Activated B cell treated with CpG ODN at 0.5 μM for 24 hours (primary cell): ENCODE results near the gene GGT6. TPM values are rescaled to one million over a fixed set of nuclear protein-coding genes. Genes with fewer than 3 reads are reported as not detected.
"Not testable (repeated sequence)": the region's sequence is repeated elsewhere in the genome, so short reads cannot be mapped to it uniquely, and the experiment has no call there.

Experiments
- ATAC-seq: fragments of 200-7000 bp; cut with Tn5 transposase; one replicate; pipeline ENCODE4 v1.10.0; 2021; ENCODE audit warnings: low read depth, mild to moderate bottlenecking, moderate library complexity
- CTCF ChIA-PET: fragments of 350-600 bp; sonication (Branson Sonifier 250); formaldehyde crosslinking; loops from one replicate; lab custom pipeline; 2021; ENCODE audit warnings: antibody characterized with exemption; lab: Charles Lee
- POLR2A ChIA-PET: fragments of 350-600 bp; sonication (Branson Sonifier 250); formaldehyde crosslinking; loops from one replicate; lab custom pipeline; 2021; ENCODE audit warnings: antibody characterized with exemption; lab: Charles Lee
- DNase-seq: peaks from one replicate; pipeline ENCODE4 v3.0.0; 2022
- H3K27ac Mint-ChIP-seq: one replicate; pipeline ENCODE4 v1.8.0; 2020; ENCODE audit warnings: mixed read lengths
- H3K27me3 Mint-ChIP-seq: one replicate; pipeline ENCODE4 v1.8.0; 2021; ENCODE audit warnings: mixed read lengths
- H3K36me3 Mint-ChIP-seq: one replicate; pipeline ENCODE4 v1.8.0; 2021; ENCODE audit warnings: low read depth, mixed read lengths
- H3K4me1 Mint-ChIP-seq: one replicate; pipeline ENCODE4 v1.8.0; 2021; ENCODE audit warnings: mixed read lengths
- H3K4me3 Mint-ChIP-seq: one replicate; pipeline ENCODE4 v1.8.0; 2020; ENCODE audit warnings: mild to moderate bottlenecking, mixed read lengths
- H3K9me3 Mint-ChIP-seq: one replicate; pipeline ENCODE4 v1.8.0; 2020; ENCODE audit warnings: mixed read lengths
- CTCF ChIP-seq: fragments of 200-600 bp; IDR thresholded peaks from one replicate; pipeline ENCODE4 v1.8.0; 2022; ENCODE audit warnings: antibody characterized with exemption, mild to moderate bottlenecking
- intact Hi-C: fragments of 100-400 bp; cut with micrococcal nuclease; formaldehyde crosslinking; loops from one replicate; pipeline ENCODE4 v1.15.1; 2024
- total RNA-seq: library from RNA; stranded (reverse); gene quantifications from 2 replicates; pipeline ENCODE4 v1.2.3, GENCODE V29; 2022

Gene GGT6
- total RNA-seq, 1 donor from 2014 or later = not detected

- ATAC-seq (no peak), DNase-seq (no peak)
- no peaks in the 10 kb centered on the region for H3K36me3 Mint-ChIP-seq
- no peak overlapping the region for H3K4me3 Mint-ChIP-seq
- ChIA-PET POLR2A (interaction anchor here (0.6 kb wide), 1 partner anchor 25 kb away, joined by 5 read pairs; no protein-coding TSS in a partner anchor), CTCF (no interaction called here)
- peaks cover 20% of the 10 kb centered on the region for H3K27me3 Mint-ChIP-seq
- H3K27ac Mint-ChIP-seq = no peak overlapping the region
- TF ChIP-seq CTCF = no peak
- no peaks in the 10 kb centered on the region for H3K9me3 Mint-ChIP-seq
- intact Hi-C loops = no loop called here
- peaks cover 4% of the 10 kb centered on the region for H3K4me1 Mint-ChIP-seq
Observed at GRCh38 chr17:4590981-4591453, 30.6 kb upstream of the GGT6 start.

GRCh38 chr17:4590042-4590441 lies 29.7 kb upstream of the GGT6 start:
- ATAC-seq, CTCF ChIA-PET, intact Hi-C loops, POLR2A ChIA-PET, H3K4me1 Mint-ChIP-seq, H3K4me3 Mint-ChIP-seq, DNase-seq, H3K9me3 Mint-ChIP-seq, H3K27ac Mint-ChIP-seq, H3K36me3 Mint-ChIP-seq: not testable (repeated sequence)
- peaks cover 24% of the 10 kb centered on the region for H3K27me3 Mint-ChIP-seq

DNA sequence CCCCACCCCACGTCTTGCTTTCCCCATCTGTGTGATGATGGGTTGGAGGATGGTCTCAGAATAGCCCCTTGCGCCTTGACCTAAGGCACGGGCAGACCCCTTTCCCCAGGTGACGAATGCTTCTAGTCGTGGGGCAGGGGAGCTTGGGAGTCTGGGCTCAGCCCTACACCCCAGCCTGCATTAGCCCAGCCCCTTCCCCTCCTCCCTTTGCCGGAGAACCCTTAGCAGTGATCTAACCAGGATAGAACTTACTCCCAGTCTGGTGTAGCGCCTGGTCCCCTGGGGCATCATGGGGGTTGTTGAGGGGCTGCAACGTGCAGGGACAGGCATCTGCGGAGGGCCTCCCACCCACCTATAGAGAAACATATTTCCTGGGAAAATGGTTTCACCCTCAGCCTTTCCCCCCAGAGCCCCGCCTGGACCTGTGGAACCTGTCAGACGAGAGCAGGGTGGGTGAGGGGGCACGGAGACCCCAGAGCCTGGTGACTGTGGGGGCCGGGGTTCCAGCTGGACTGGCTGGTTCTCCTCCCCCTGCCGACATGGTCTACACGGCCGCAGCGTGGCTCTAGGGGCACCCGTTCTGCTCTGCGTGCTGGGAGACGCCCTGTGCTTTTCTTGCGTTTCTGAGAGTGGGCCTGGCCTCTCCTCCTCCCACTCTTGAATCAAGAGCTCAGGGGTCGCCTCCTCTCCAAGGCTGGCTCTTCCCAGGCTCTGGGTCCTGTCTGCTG lies 28.7 kb upstream of the GGT6 start:
- Mint-ChIP-seq H3K27me3 (peaks cover 23% of the 10 kb centered on the region), H3K4me3 (no peak overlapping the region), H3K4me1 (no peaks in the 10 kb centered on the region), H3K9me3 (no peaks in the 10 kb centered on the region), H3K27ac (no peak overlapping the region), H3K36me3 (no peaks in the 10 kb centered on the region)
- DNase-seq = no peak
- POLR2A ChIA-PET = no interaction called here
- no peak for ATAC-seq
- intact Hi-C loops = no loop called here
- CTCF ChIA-PET = no interaction called here
- TF ChIP-seq CTCF = no peak

GRCh38 chr17:4588391-4588790 lies 28.0 kb upstream of the GGT6 start:
- ChIA-PET CTCF (interaction anchor here (1.0 kb wide), 1 partner anchor 294 kb away, joined by 3 read pairs; no protein-coding TSS in a partner anchor), POLR2A (no interaction called here)
- Mint-ChIP-seq H3K4me3 (no peak overlapping the region), H3K27me3 (peaks cover 28% of the 10 kb centered on the region), H3K27ac (no peak overlapping the region), H3K9me3 (no peaks in the 10 kb centered on the region), H3K36me3 (no peaks in the 10 kb centered on the region), H3K4me1 (peaks cover 5% of the 10 kb centered on the region)
- intact Hi-C loops = no loop called here
- TF ChIP-seq CTCF = no peak
- no peak for ATAC-seq
- DNase-seq = no peak

DNA sequence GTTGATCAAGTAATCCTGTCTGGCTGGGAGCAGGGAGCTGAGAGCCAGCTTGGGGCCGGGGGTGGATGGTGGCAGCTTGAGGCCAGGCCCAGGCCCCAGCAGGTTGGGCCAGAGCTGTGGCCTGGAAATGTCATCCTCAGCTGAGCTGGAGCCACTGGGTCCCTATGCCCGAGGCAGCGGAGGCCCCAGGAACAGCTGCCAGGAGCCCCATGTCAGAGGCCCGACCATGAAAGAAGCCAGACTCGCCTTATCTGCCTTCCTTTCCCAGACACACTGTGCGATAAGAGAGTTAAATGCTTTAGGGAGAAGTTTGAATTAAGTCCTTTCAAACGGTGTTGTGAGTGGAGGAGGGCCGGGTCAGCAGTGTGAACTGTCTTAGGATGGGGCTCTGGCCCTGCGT lies 27.4 kb upstream of the GGT6 start:
- no peak overlapping the region for H3K27ac Mint-ChIP-seq
- H3K4me1 Mint-ChIP-seq = peaks cover 9% of the 10 kb centered on the region
- no peaks in the 10 kb centered on the region for H3K36me3 Mint-ChIP-seq
- TF ChIP-seq CTCF = no peak
- ChIA-PET CTCF (interaction anchor here (1.0 kb wide), 1 partner anchor 295 kb away, joined by 3 read pairs; no protein-coding TSS in a partner anchor), POLR2A (no interaction called here)
- H3K27me3 Mint-ChIP-seq = peaks cover 33% of the 10 kb centered on the region
- ATAC-seq (no peak), DNase-seq (no peak)
- intact Hi-C loops = no loop called here
- H3K9me3 Mint-ChIP-seq = no peaks in the 10 kb centered on the region
- H3K4me3 Mint-ChIP-seq = no peak overlapping the region
